HG02642 (cell line): ENCODE data around the gene SSX7.
"Not testable (repeated sequence)": the region's sequence is repeated elsewhere in the genome, so short reads cannot be mapped to it uniquely, and the experiment has no call there.

ENCODE experiments used
- ATAC-seq: cut with Tn5 transposase; IDR thresholded peaks from one replicate; pipeline ENCODE4 v1.9.1; 2021; ENCODE audit warnings: mild to moderate bottlenecking; ENCODE audit not compliant: unreplicated experiment, poor library complexity

SSX7 gene

DNA sequence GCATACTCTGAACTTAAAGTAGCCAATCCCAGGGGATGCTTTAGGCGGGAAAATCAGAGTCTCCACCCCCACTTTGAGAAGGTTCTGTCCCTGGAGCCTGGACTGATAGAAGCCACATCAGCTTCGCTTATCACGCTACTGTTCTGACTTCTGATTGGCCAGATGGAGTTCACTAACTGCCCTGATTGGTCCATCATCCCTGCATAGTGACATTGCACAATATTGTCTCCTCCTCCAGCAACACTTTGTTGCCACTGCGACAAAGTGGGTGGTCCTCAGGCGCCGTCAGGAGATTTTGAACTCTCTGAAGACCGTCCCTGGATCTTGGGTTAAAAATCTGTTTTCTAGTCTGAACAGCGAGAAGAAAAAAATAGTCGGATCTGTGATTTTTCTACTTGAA lies at the start of gene SSX7:
SSX7 (minus strand) TSS at position 101 of the 400 bp plus-strand sequence. CDS start 1,428 bp downstream, outside the sequence.
- ATAC-seq, result not testable (repeated sequence)

DNA sequence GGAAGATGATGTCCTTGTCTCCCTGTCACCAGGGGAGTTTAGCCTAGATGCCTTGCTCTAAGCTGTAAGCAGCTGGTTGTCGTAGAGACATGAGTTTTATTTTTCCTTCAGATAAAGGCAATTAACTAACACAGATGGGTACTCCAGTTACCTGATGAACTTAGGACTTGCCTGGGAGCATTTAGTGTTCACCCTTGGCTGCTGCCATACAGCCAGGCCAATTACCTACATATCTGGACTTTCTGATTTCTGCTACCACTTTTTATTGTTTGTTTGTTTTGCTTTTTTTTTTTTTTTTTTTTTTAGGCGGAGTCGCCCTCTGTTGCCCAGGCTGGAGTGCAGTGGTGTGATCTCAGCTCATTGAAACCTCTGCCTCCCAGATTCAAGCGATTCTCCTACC lies 37.3 kb upstream of the SSX7 start:
- ATAC-seq, result not testable (repeated sequence)

DNA sequence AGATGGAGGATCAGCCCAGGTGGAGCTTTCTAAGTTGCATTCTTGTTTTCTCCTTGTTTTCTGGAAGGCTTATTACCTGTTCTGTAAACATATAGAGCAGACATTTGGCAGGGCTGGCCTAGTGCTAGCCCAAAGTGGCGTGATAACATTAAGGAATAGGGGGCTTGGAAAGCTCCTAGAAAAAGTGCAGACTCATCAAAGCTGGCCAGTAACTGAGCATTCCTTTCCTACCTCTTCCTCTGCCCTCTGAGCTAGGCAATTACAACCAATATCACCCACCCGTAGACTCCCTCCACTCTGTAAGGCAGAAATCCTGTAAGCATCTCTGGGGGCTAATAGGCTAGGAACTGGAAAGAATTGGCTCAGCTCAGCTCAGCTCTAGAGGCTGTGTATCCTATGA lies 7.5 kb upstream of the SSX7 start:
- not testable (repeated sequence) for ATAC-seq

- ATAC-seq, result not testable (repeated sequence)
Measured at GRCh38 chrX:52655475-52655874, 775 bp upstream of the SSX7 start.

DNA sequence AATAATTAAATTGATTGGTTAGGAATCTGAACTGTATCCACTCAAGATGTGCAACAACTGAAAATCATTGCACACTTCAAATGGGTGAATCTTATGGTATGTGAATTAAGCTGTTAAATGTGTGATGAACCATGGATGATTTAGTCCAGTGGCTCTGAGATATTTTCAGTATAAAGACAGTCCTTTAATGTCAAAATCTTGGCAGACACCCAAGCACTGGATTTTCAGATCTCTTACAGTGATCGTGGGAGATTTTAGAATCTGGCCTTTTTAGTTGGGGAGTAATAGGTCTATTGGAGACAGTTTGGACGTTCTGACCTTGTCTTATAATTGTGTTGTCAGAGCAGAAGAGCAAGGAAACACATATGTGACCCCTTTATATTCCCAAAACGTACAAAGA lies 4.0 kb downstream of the SSX7 start:
- ATAC-seq, result not testable (repeated sequence)

DNA sequence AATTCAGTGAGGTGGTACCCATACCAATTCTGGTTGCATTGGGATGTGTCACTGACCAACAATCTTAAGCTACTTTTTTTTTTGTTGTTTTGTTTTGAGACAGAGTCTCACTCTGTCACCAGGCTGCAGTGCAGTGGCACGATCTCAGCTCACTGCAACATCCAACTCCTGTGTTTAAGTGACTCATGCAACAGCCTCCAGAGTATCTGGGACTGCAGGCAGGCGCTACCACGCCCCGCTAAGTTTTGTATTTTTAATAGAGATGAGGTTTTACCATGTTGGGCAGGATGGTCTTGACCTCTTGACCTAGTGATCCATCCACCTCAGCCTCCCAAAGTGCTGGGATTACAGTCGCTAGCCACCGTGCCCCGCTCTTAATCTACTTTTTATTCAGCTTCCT lies 5.7 kb downstream of the SSX7 start:
- not testable (repeated sequence) for ATAC-seq

- not testable (repeated sequence) for ATAC-seq
Measured at GRCh38 chrX:52628483-52628882, 26.2 kb downstream of the SSX7 start.

DNA sequence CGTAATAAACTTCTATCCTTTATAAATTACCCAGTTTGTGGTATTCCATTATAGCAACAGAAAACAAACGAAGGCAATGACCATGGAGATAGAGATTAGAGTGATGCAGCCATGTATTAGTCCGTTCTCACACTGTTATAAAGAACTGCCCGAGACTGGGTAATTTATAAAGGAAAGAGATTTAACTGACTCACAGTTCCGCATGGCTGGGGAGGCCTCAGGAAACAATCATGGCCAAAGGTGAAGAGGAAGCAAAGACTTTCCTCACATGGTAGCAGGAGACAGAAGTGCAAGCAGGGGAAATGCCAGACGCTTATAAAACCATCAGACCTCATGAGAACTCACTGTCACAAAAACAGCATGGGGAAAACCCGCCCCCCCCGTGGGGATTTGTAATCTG lies 34.0 kb downstream of the SSX7 start:
- ATAC-seq, result not testable (repeated sequence)

- no peak for ATAC-seq
Measured at GRCh38 chrX:52608961-52609360, 45.7 kb downstream of the SSX7 start.

DNA sequence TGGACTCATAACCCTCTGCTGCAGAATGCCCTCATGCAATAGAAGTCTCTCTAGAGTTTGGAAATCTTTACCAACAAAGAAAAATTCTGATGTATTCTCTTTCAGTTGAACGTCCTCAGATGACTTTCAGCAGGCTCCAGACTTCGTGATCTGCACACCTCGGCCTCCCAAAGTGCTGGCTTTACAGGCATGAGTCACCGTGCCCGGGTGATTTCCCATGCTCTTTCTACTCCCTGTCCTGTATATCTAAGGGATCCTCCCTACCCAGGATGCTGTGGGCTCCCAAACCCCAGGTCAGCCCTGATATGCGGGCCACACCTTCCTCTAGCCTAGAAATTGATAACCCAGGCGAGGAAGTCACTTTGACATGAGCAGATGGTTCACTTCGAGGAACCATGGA lies 51.5 kb downstream of the SSX7 start:
- not testable (repeated sequence) for ATAC-seq

DNA sequence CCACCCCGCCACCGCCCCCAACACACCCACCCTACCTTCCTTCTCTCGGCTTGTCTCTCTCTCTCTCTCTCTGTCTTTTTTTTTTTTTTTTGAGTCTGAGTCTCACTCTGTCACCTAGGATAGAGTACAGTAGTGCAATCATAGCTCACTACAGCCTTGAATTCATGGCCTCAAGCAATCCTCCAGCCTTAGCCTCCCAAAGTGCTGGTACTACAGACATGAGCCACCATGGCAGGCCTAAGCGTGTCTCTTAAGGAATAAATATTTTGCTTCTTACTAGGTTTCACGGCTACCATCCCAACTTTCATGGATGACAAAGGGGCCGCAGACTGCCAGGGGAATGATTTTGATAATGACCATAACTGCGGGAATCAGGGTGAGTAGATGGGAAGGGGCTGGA lies 55.8 kb downstream of the SSX7 start:
- ATAC-seq, result no peak

DNA sequence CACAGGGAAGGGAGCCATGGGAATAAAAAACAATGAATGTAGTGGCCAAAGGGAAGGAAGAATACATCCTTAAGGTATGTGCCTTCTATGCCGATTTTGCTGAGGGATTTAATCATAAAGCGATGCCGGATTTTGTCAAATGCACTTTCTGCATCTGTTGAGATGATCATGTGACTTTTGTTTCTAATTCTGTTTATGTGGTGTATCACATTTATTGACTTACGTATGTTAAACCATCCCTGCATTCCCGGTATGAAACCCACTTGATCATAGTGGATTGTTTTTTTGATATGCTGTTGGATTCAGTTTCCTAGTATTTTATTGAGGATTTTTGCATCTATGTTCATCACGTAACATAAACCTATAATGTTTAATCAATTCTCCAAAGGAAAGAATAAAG lies 60.0 kb downstream of the SSX7 start:
- ATAC-seq, result no peak
